Activated CD4-positive, alpha-beta T cell treated with anti-CD3 and anti-CD28 coated beads, Interleukin-2, amount 50 U/mL, for 1 hour (primary cell): ENCODE measurements around the gene CHD2.
"Not testable (repeated sequence)": the region's sequence is repeated elsewhere in the genome, so short reads cannot be mapped to it uniquely, and the experiment has no call there.

Source experiments
- DNase-seq: peaks from one replicate; pipeline ENCODE4 v3.0.0-alpha.2; 2020

Gene CHD2

GRCh38 chr15:92899948-92900730 is at the start of gene CHD2:
TSS of gene CHD2 (plus strand) at chr15:92900324. CDS start at chr15:92901238, 914 bp downstream.
- peak; percentile 64 for DNase-seq

GRCh38 chr15:92853222-92853621 is 46.9 kb upstream of the CHD2 start:
- DNase-seq, result no peak

- DNase-seq, result no peak
These were observed 38.4 kb upstream of the CHD2 start for GRCh38 chr15:92861742-92862141.

GRCh38 chr15:92864127-92864814 is 35.9 kb upstream of the CHD2 start:
- DNase-seq, result no peak

GRCh38 chr15:92869263-92869940 is 30.7 kb upstream of the CHD2 start:
- no peak for DNase-seq

- DNase-seq, result no peak
These were observed 30.0 kb upstream of the CHD2 start for GRCh38 chr15:92870010-92870591.

- DNase-seq, result not testable (repeated sequence)
These were observed 27.2 kb upstream of the CHD2 start for GRCh38 chr15:92872967-92873366.

- DNase-seq, result no peak
These were observed 23.1 kb upstream of the CHD2 start for GRCh38 chr15:92877000-92877399.

- DNase-seq, result no peak
These were observed 22.7 kb upstream of the CHD2 start for GRCh38 chr15:92877416-92877815.

GRCh38 chr15:92878593-92879053 is 21.5 kb upstream of the CHD2 start:
- DNase-seq, result no peak

- no peak for DNase-seq
These were observed 20.0 kb upstream of the CHD2 start for GRCh38 chr15:92879949-92880725.

GRCh38 chr15:92880796-92881195 is 19.3 kb upstream of the CHD2 start:
- no peak for DNase-seq

GRCh38 chr15:92881211-92881754 is 18.8 kb upstream of the CHD2 start:
- no peak for DNase-seq

- peak; percentile 97 for DNase-seq
These were observed 18.1 kb upstream of the CHD2 start for GRCh38 chr15:92881802-92882696.

- no peak for DNase-seq
These were observed 17.4 kb upstream of the CHD2 start for GRCh38 chr15:92882697-92883162.

GRCh38 chr15:92883163-92883875 is 16.8 kb upstream of the CHD2 start:
- DNase-seq, result peak; percentile 35

GRCh38 chr15:92883876-92884435 is 16.2 kb upstream of the CHD2 start:
- no peak for DNase-seq

GRCh38 chr15:92884436-92885223 is 15.5 kb upstream of the CHD2 start:
- no peak for DNase-seq
